Activated T-helper 1 cell treated with Interleukin-2 at 50 U/mL for 16 hours (primary cell): Measurements from ENCODE around the gene ECD.
A peak's percentile ranks its signal among the peaks of the same experiment; 100 is the strongest.

Experiments
- DNase-seq: peaks from one replicate; pipeline ENCODE4 v3.0.0-alpha.2; 2020; ENCODE audit warnings: low read depth

Gene ECD

GRCh38 chr10:73167783-73168464 is at the start of gene ECD, which contains the start of gene FAM149B1:
TSS of gene ECD (minus strand) at chr10:73168008. CDS start at chr10:73163937, 4,071 bp downstream.
TSS of gene FAM149B1 (plus strand) at chr10:73168119. CDS start at chr10:73168340, 221 bp downstream.
- peak; percentile 83 for DNase-seq

DNA sequence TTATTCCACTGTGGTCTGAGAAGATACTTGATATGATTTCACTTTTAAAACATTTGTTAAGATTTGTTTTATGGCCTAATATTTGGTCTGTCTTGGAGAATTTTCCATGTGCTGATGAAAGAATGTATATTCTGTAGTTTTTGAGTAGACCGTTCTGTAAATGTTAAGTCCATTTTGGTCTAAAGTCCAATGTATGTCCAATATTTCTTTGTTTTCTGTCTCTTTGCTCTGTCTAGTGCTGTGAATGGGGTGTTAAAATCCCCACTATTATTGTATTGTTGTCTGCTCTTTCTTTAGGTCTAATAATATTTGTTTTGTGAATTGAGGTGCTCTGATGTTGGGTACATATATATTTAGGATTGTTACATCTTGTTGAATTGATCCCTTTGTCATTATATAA is 47.9 kb upstream of the ECD start:
- DNase-seq, result no peak

GRCh38 chr10:73211106-73211811 is 43.5 kb upstream of the ECD start:
- no peak for DNase-seq

DNA sequence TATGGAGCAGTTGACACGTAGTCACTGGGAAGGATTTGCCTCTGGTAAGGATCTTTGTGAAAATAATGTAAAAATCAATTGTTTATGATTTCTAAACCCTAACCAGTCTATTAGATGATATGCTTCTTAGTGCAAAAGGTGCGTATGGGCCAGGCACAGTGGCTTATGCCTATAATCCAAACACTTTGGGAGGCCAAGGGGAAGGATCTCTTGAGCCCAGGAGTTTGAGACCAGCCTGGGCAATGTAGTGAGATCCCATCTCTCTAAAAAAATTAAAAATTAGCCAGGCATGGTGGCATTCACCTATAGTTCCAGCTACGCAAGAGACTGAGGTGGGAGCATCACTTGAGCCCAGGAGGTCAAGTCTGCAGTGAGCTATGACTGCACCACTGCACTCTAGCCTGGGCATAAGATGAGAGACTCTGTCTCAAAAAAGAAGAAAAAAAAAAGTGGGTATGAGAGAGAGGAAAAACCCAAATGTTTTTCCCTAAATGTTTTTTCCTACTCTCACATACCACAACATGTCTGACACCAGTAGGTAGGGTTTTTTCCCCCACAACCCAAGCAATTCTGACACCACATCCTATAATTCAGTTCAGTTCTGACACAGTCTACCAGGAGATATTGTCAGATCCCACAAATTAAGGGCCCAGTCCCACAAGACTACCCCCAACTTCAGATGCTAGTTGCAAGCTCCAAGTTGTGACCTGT is 42.7 kb upstream of the ECD start:
- DNase-seq, result no peak

DNA sequence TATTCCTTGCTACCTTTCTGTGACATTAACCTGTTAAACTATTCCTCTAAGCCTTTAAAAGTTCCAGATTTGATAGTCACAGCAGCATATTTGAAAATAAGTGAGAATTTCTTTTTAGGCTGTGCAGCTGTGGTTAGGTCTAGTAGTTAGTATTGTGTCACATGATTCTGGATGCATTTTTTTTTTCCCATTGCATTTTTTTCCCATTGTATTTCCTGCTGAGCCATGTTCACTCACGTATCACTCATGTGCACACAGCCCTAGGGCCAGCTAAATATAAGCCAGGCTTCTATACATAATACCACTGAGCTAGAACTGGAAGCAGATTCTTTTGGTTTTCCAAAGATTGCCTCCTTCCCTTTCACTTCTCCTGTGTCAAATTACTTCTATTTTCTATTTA is 41.9 kb upstream of the ECD start:
- DNase-seq, result no peak

- no peak for DNase-seq
Measured at GRCh38 chr10:73207883-73208282, 40.1 kb upstream of the ECD start.

DNA sequence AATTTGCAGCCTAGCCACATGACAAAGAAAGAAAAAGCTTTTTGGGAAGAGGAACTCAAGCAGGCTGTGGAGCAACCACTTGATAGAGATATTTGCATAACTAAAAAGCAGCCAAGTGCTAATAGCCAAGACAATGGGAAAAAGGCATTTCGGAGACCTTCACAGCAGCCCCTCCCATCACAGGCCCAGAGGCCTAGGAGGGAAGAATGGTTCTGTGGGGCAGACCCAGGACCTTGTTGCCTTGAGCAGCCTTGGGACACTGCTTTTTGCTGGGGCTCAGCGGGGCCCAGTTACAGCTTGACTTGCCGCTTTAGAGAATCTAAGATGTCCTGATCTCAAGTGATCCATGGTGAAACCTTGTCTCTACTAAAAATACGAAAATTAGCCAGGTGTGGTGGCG is 38.6 kb upstream of the ECD start:
- no peak for DNase-seq

GRCh38 chr10:73205890-73206289 is 38.1 kb upstream of the ECD start:
- no peak for DNase-seq

DNA sequence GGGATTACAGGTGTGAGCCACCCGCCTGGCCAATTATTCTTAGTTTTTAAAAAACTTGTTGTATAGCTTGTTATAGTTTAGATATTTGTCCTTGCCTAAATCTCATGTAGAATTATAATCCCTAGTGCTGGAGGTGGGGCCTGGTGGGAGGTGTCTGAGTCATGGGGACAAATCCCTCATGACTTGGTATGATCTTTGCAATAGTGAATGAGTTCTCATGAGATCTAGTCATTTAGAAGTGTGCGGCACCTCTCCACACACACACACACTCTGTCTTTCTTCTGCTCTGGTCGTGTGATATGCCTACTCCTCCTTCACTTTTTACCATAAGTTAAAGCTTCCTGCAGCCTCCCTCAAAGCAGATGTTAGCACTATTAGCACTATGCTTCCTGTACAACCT is 37.3 kb upstream of the ECD start:
- no peak for DNase-seq

DNA sequence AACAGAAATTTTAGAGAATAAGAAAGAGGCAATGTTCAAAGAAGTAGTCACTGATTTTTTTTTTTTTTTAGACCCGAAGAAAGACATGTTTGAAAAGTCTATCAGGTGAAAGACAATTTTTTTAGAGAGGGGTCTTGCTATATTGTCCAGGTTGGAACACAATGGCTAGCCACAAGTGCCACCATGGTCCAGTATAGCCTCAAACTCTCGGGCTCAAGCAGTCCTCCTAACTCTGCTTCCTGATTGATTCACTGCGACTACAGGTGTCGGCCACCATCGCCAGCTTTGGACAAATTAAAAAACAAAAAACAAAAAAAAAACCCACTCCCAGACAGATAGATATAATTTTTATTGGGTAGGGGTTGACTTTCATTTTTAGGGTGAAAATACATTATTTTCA is 22.4 kb upstream of the ECD start:
- no peak for DNase-seq

GRCh38 chr10:73186266-73186665 is 18.5 kb upstream of the ECD start:
- DNase-seq, result no peak

DNA sequence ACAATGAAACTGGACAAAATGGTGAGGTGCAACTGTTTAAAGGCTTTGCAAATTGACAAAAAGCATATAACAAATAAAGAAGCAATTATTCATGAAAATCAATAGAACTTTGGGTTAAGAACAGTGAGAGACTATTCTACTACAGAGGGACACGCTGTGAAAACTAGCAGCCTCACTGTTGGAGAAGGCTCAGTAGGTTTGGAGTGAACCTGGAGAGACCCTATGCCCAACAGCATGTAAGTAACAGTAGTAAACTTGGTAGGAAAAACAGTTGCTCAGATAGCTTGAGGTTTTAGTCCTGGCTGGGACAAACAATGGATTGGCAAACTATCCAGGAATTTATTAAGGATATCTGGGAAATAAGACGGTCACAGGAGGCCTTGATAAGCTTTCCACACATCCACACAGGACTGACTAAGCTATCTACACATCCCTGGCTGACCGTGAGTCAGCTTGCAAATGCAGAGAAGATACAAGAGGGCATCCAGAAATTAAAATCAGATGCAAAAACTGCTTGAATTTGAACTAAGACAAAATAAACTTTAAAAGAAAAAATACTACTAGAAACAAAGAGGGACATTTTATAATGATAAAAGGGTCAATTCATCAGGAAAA is 16.0 kb upstream of the ECD start:
- no peak for DNase-seq

GRCh38 chr10:73182568-73182967 is 14.8 kb upstream of the ECD start:
- no peak for DNase-seq

DNA sequence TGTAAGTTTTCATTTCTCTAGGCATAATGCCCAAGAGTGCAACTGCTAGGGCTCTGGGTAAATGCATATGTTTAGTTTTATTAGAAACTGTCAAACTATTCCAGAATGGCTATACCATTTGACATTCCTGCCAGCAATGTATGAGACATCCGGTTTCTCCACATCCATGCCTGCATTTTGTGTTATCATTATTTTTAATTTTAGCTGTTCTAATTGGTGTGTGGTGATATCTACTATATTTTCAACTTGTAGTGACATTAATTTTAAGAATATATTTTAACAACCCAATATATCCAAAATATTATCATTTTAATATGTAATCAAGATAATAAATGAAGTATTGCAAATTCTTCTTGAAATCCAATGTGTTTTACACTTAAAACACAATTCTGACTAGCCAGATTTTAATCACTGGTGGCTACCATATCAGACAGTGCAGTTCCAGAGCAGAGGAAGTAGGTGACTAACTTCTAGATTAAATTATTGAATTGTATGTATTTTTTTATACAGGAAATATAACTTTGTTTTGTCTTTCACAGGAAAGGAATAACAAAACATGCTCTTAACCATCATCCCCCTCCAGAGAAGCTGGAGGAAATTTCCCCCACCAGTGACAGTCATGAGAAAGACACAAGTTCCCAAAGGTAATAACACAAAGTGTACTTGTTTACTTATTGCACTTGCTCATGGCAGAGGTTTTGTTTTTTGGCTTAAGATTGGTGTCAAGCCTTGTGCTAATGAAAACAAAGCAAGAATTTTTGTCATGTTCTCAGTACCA is 6.5 kb upstream of the ECD start:
- no peak for DNase-seq

DNA sequence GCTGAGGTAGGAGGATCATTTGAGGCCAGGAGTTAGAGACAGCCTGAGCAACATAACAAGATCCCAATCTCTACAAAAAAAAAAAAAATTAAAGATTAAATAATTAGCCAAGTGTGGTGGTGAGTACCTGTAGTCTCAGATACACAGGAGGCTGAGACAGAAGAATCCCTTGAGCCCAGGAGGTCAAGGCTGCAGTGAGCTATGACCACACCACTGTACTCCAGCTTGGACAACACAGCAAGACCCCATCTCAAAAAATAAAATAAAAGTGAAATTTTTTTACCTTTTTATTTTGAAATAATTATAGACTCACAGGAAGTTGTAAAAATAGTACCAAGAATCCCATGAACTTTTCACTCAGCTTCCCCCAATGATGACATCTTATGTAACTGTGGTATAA is 5.1 kb upstream of the ECD start:
- DNase-seq, result no peak

DNA sequence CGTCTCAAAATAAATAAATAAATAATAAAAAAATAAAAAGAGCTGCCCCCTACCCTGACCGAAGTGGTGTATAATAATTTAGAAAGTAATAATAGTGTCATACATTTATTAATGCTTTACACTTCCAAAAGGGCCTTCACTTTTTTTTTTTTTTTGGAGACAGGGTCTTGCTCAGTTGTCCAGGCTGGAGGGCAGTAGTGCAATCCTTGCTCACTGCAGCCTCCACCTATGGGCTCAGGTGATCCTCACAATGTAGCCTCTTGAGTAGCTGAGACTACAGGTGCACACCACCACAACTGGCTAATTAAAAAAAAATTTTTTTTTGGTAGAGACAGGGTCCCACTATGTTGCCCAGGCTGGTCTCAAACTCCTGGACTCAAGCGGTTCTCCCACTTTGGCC is 1.5 kb upstream of the ECD start:
- DNase-seq, result no peak

DNA sequence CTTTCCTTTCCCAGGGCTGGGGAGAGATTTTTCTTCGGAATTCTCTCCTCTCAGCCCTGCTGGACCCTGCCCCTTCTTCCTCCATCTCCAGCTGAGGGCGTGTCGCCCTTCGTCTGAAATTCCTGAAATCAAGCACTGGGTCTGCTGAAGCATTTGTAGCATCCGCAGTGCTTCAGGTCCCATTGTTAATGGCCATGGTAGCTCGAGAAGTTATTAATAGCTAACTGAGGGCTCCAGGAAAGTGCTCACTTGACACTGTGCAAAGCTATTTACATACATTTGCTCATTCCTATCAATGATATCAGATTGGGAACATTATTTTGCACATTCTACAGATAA is 626 bp upstream of the ECD start:
- DNase-seq, result no peak

DNA sequence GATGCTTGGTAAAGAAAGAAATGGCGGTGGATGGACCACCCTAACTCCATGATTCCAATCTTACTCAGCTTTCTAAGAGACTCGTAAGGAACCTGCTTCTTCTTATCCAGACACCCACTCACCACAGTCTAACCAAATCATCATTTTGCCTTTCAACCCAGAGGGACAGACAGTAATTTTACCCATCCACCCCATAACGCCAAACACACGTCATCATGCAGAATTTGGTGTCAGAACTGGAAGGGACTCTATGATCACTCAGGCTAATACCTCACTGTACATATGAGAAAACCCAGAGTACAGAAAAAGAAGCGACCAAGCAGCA is 388 bp downstream of the ECD start:
- no peak for DNase-seq

- no peak for DNase-seq
Measured at GRCh38 chr10:73166972-73167371, 836 bp downstream of the ECD start.

GRCh38 chr10:73163096-73163495 is 4.7 kb downstream of the ECD start:
- DNase-seq, result no peak

DNA sequence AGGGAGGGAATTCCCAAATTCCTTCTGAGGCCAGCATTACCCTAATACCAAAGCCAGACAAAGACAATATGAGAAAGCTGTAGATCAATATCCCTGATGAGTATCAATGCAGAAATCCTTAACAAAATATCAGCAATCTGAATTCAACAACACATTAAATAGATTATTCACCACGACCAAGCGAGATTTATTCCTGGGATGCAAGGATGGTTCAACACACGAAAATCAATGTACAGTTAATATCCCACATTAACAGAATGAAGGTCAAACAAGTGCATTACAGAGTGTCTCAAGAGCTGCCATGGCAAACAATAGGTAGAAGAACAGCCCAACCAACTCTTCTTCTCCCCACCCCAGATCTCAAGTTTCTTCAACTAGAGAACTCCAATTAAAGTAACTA is 6.1 kb downstream of the ECD start:
- no peak for DNase-seq

- DNase-seq, result no peak
Measured at GRCh38 chr10:73161079-73161478, 6.7 kb downstream of the ECD start.
